CD14-positive monocyte (primary cell): ENCODE results near the gene ZNF804B. TPM values are rescaled to one million over a fixed set of nuclear protein-coding genes. Genes with fewer than 3 reads are reported as not detected.

Experiments
- DNase-seq, 3 donors: peaks; one replicate each; pipeline ENCODE4 v3.0.0-alpha.2; 2011 to 2022
- H2AFZ ChIP-seq: 2 replicates; pipeline ENCODE4 v1.6.0; 2012; ENCODE audit warnings: mild to moderate bottlenecking, low read depth, low read length, inconsistent platforms; ENCODE audit not compliant: insufficient read depth, poor library complexity, severe bottlenecking
- H3K27ac ChIP-seq, 2 donors: 1 replicate in 1 of 2; 2 replicates in 1 of 2; pipeline ENCODE4 v1.5.1; 2012 to 2013; ENCODE audit warnings: low read length in 2 of 2, control low read depth in 1 of 2, inconsistent platforms in 1 of 2, low read depth in 1 of 2, mild to moderate bottlenecking in 1 of 2
- H3K27me3 ChIP-seq, 2 donors: one replicate each; pipeline versions ENCODE4 v1.6.0 to v1.6.1; 2011 to 2013; ENCODE audit warnings: low read length in 2 of 2; ENCODE audit not compliant: control insufficient read depth in 2 of 2, insufficient read depth in 2 of 2
- H3K36me3 ChIP-seq, 2 donors: replicated peaks in 1 of 2; 1 replicate in 1 of 2; 2 replicates in 1 of 2; pipeline versions ENCODE4 v1.5.1 to v1.6.1; 2012 to 2013; ENCODE audit warnings: low read length in 2 of 2, control low read depth in 1 of 2, inconsistent platforms in 1 of 2, mild to moderate bottlenecking in 1 of 2; ENCODE audit not compliant: insufficient read depth in 2 of 2, control insufficient read depth in 1 of 2
- H3K4me1 ChIP-seq, 2 donors: 1 replicate in 1 of 2; 2 replicates in 1 of 2; pipeline versions ENCODE4 v1.5.1 to v1.6.1; 2012 to 2013; ENCODE audit warnings: low read length in 2 of 2, control low read depth in 1 of 2, inconsistent platforms in 1 of 2, mild to moderate bottlenecking in 1 of 2, moderate library complexity in 1 of 2; ENCODE audit not compliant: insufficient read depth in 2 of 2, control insufficient read depth in 1 of 2
- H3K4me2 ChIP-seq: replicated peaks from 2 replicates; pipeline ENCODE3; 2012; ENCODE audit warnings: low read length, moderate library complexity, mild to moderate bottlenecking; ENCODE audit not compliant: poor library complexity, severe bottlenecking; ENCODE audit errors: extremely low read depth
- H3K4me3 ChIP-seq, 3 experiments: fragments of 200-600 bp in 1 of 3; sonication (generic) in 1 of 3; replicated peaks in 1 of 3; 1 replicate in 2 of 3; 2 replicates in 1 of 3; pipeline ENCODE4 v1.5.1; 2011 to 2013; ENCODE audit warnings: low read length in 3 of 3, mild to moderate bottlenecking in 3 of 3, control low read depth in 2 of 3, low read depth in 2 of 3, inconsistent platforms in 1 of 3, moderate library complexity in 1 of 3
- H3K79me2 ChIP-seq: 2 replicates; pipeline ENCODE4 v1.6.0; 2012; ENCODE audit warnings: mild to moderate bottlenecking, control low read depth, inconsistent platforms, low read length, moderate library complexity; ENCODE audit not compliant: insufficient read depth
- H3K9ac ChIP-seq: 2 replicates; pipeline ENCODE4 v1.6.0; 2017; ENCODE audit warnings: low read length, mild to moderate bottlenecking; ENCODE audit not compliant: insufficient read depth, poor library complexity, severe bottlenecking
- H3K9me3 ChIP-seq, 2 donors: replicated peaks in 1 of 2; 1 replicate in 1 of 2; 2 replicates in 1 of 2; pipeline versions ENCODE4 v1.5.1 to v1.6.1; 2012 to 2013; ENCODE audit warnings: low read length in 2 of 2, control low read depth in 1 of 2; ENCODE audit not compliant: control insufficient read depth in 1 of 2, insufficient read depth in 1 of 2
- H4K20me1 ChIP-seq: 2 replicates; pipeline ENCODE4 v1.6.0; 2012; ENCODE audit warnings: mild to moderate bottlenecking, low read length, control low read depth, moderate library complexity; ENCODE audit not compliant: insufficient read depth
- H3K27ac Mint-ChIP-seq, 7 donors: one replicate each; pipeline ENCODE4 v1.8.0; 2020; ENCODE audit warnings: mild to moderate bottlenecking in 7 of 7, mixed read lengths in 7 of 7, moderate library complexity in 6 of 7, inconsistent platforms in 2 of 7
- H3K27me3 Mint-ChIP-seq, 3 donors: one replicate each; pipeline ENCODE4 v1.8.0; 2021 to 2022; ENCODE audit warnings: low read depth in 3 of 3, mild to moderate bottlenecking in 3 of 3, mixed read lengths in 3 of 3, moderate library complexity in 3 of 3, inconsistent platforms in 1 of 3
- H3K36me3 Mint-ChIP-seq, 2 donors: one replicate each; pipeline ENCODE4 v1.8.0; 2020; ENCODE audit warnings: mixed read lengths in 2 of 2, inconsistent platforms in 1 of 2, mild to moderate bottlenecking in 1 of 2
- H3K4me1 Mint-ChIP-seq: one replicate; pipeline ENCODE4 v1.8.0; 2020; ENCODE audit warnings: mild to moderate bottlenecking, mixed read lengths
- H3K4me3 Mint-ChIP-seq, 2 donors: one replicate each; pipeline ENCODE4 v1.8.0; 2020; ENCODE audit warnings: mild to moderate bottlenecking in 2 of 2, mixed read lengths in 2 of 2, moderate library complexity in 1 of 2
- H3K9me3 Mint-ChIP-seq, 7 donors: one replicate each; pipeline ENCODE4 v1.8.0; 2020 to 2022; ENCODE audit warnings: mixed read lengths in 7 of 7, mild to moderate bottlenecking in 6 of 7, moderate library complexity in 6 of 7, inconsistent platforms in 2 of 7
- CTCF ChIP-seq: fragments of 200-600 bp; IDR thresholded peaks from one replicate; pipeline ENCODE4 v1.8.0; 2022; ENCODE audit warnings: antibody characterized with exemption, mild to moderate bottlenecking
- WGBS: methylation state at CpG from one replicate; pipeline ENCODE4 v1.1.5; 2013; ENCODE audit warnings: missing lambda C conversion rate; ENCODE audit not compliant: insufficient coverage; 5-methylcytosine and 5-hydroxymethylcytosine counted together
- intact Hi-C, 2 donors: fragments of 100-400 bp; cut with micrococcal nuclease; formaldehyde crosslinking; loops; one replicate each; pipeline versions ENCODE4 v1.15.0 to v1.15.1; 2023
- polyA plus RNA-seq, 3 donors: library from polyadenylated mRNA; depleted of rRNA in 1 of 3; unstranded in 2 of 3; stranded (reverse) in 1 of 3; fragments of 300-500 nt in 2 of 3; fragments of >200 nt in 1 of 3; fragmentation: Illumina TruSeq in 2 of 3; gene quantifications; 1 replicate in 2 of 3; 2 replicates in 1 of 3; pipeline ENCODE4 v1.2.3, GENCODE V29; 2012 to 2021

Gene ZNF804B
- polyA plus RNA-seq, 3 donors: not detected

GRCh38 chr7:88867158-88867557, 107.7 kb downstream of the ZNF804B start:
- no peak overlapping the region for H3K9ac ChIP-seq
- H3K27ac ChIP-seq: no peak overlapping the region
- H3K79me2 ChIP-seq: no peaks in the 10 kb centered on the region
- intact Hi-C loops: no loop called here
- no peak overlapping the region for H3K4me3 Mint-ChIP-seq
- peaks cover 0 to 10% (median 2%) of the 10 kb centered on the region in 7 donors for H3K9me3 Mint-ChIP-seq
- no peak overlapping the region for H3K4me2 ChIP-seq
- H3K4me1 Mint-ChIP-seq: peaks cover 6% of the 10 kb centered on the region
- no peak overlapping the region for H2AFZ ChIP-seq
- H3K4me1 ChIP-seq: no peaks in the 10 kb centered on the region
- no peaks in the 10 kb centered on the region for H3K36me3 ChIP-seq
- no peak overlapping the region for H3K4me3 ChIP-seq
- TF ChIP-seq CTCF: no peak
- DNase-seq: no peak
- H3K27ac Mint-ChIP-seq: no peak overlapping the region
- H3K36me3 Mint-ChIP-seq: no peaks in the 10 kb centered on the region
- peaks cover 5 to 7% of the 10 kb centered on the region in 2 donors for H3K9me3 ChIP-seq
- WGBS: 100% methylated on average over 1 of the region's 2 CpGs
- H4K20me1 ChIP-seq: no peaks in the 10 kb centered on the region
- no peaks in the 10 kb centered on the region for H3K27me3 ChIP-seq
- no peaks in the 10 kb centered on the region for H3K27me3 Mint-ChIP-seq

GRCh38 chr7:88868456-88868855, 109.0 kb downstream of the ZNF804B start:
- TF ChIP-seq CTCF: no peak
- Mint-ChIP-seq H3K4me1 (peaks cover 6% of the 10 kb centered on the region), H3K27me3 (no peaks in the 10 kb centered on the region), H3K9me3 (peaks cover 0 to 10% (median 3%) of the 10 kb centered on the region in 7 donors), H3K27ac (no peak overlapping the region), H3K4me3 (no peak overlapping the region), H3K36me3 (no peaks in the 10 kb centered on the region)
- intact Hi-C loops: no loop called here
- H3K4me3 ChIP-seq: no peak overlapping the region
- H3K9me3 ChIP-seq: peaks cover 5 to 7% of the 10 kb centered on the region in 2 donors
- no peak overlapping the region for H3K4me2 ChIP-seq
- H4K20me1 ChIP-seq: no peaks in the 10 kb centered on the region
- H3K27ac ChIP-seq: no peak overlapping the region
- no peaks in the 10 kb centered on the region for H3K4me1 ChIP-seq
- no peak overlapping the region for H2AFZ ChIP-seq
- no peaks in the 10 kb centered on the region for H3K79me2 ChIP-seq
- no peak for DNase-seq
- H3K27me3 ChIP-seq: no peaks in the 10 kb centered on the region
- H3K36me3 ChIP-seq: no peaks in the 10 kb centered on the region
- WGBS: no CpG with 5 or more reads among the region's 1 CpG
- H3K9ac ChIP-seq: no peak overlapping the region
